ENCODE data around the gene RNF38.

The RNF38 gene

DNA sequence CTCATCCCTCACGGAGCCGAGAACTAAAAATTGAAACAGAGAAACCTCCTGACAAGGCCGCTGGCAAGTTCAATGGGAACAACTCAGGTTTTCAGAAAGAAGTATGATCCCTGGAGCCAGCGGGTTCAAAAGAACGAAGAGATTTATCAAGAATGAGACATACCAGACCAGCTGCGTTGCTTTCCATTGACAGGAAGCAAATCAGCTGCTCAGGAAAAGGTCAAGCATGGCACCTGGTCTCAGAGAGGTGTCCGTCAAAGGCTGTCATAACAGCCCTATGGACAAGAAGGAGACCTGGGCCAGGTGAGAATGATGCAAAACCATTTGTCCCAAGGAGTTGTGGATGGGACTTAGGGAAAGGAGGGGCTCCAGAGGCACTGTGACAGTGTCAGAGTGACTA is 106.9 kb downstream of the RNF38 start:
- Histone ChIP-seq H3K27me3 (ENCODE audit: control insufficient read depth, insufficient read depth, low read length) (no peaks in the 10 kb centered on the region), H3K36me3 (ENCODE audit: control insufficient read depth, insufficient read depth, low read length) (no peaks in the 10 kb centered on the region), H3K9me3 (ENCODE audit: control insufficient read depth, low read length) (no peaks in the 10 kb centered on the region), H3K4me3 (ENCODE audit: low read depth, low read length) (no peak overlapping the region), H3K4me2 (ENCODE audit: low read length) (no peak overlapping the region), H3K27ac (no peak overlapping the region), H2AFZ (no peak overlapping the region), H3K79me2 (no peaks in the 10 kb centered on the region), H3K4me1 (no peaks in the 10 kb centered on the region), H3K9ac (no peak overlapping the region)
- TF ChIP-seq CTCF (IDR thresholded peaks at IDR 0.05): no peak

GRCh38 chr9:36292641-36293040 is 107.4 kb downstream of the RNF38 start:
- Histone ChIP-seq H3K27me3 (ENCODE audit: control insufficient read depth, insufficient read depth, low read length) (no peaks in the 10 kb centered on the region), H3K4me1 (no peaks in the 10 kb centered on the region), H3K9ac (no peak overlapping the region), H3K9me3 (ENCODE audit: control insufficient read depth, low read length) (no peaks in the 10 kb centered on the region), H3K27ac (no peak overlapping the region), H3K79me2 (no peaks in the 10 kb centered on the region), H2AFZ (no peak overlapping the region), H3K4me3 (ENCODE audit: low read depth, low read length) (no peak overlapping the region), H3K36me3 (ENCODE audit: control insufficient read depth, insufficient read depth, low read length) (no peaks in the 10 kb centered on the region), H3K4me2 (ENCODE audit: low read length) (no peak overlapping the region)
- no peak for TF ChIP-seq CTCF (IDR thresholded peaks at IDR 0.05)

DNA sequence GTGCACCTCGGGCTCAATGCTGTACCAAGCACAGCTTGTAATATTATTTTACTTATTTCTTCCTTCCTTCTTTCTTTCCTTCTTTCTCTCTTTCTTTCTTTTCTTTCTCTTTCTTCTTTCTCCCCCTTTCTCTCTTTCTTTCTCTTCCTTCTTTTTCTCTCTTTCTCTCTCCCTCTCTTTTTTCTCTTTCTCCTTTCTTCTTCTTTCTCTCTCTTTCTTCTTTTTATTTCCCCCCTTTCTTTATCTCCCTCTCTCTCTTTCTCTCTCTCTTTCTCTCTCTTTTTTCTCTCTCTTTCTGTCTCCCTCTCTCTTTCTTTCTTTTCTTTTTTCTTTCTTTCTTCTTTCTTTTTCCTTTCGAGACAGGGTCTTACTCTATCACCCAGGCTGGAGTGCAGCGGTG is 109.1 kb downstream of the RNF38 start:
- Histone ChIP-seq H3K27ac (no peak overlapping the region), H3K9me3 (ENCODE audit: control insufficient read depth, low read length) (no peaks in the 10 kb centered on the region), H3K9ac (no peak overlapping the region), H3K4me1 (no peaks in the 10 kb centered on the region), H3K4me2 (ENCODE audit: low read length) (no peak overlapping the region), H2AFZ (no peak overlapping the region), H3K36me3 (ENCODE audit: control insufficient read depth, insufficient read depth, low read length) (no peaks in the 10 kb centered on the region), H3K79me2 (no peaks in the 10 kb centered on the region), H3K4me3 (ENCODE audit: low read depth, low read length) (no peak overlapping the region), H3K27me3 (ENCODE audit: control insufficient read depth, insufficient read depth, low read length) (no peaks in the 10 kb centered on the region)
- TF ChIP-seq CTCF (IDR thresholded peaks at IDR 0.05): no peak

GRCh38 chr9:36289836-36290435 is 110.1 kb downstream of the RNF38 start:
- Histone ChIP-seq H3K27ac (no peak overlapping the region), H2AFZ (no peak overlapping the region), H3K4me3 (ENCODE audit: low read depth, low read length) (no peak overlapping the region), H3K9me3 (ENCODE audit: control insufficient read depth, low read length) (no peaks in the 10 kb centered on the region), H3K79me2 (no peaks in the 10 kb centered on the region), H3K4me2 (ENCODE audit: low read length) (no peak overlapping the region), H3K4me1 (no peaks in the 10 kb centered on the region), H3K27me3 (ENCODE audit: control insufficient read depth, insufficient read depth, low read length) (no peaks in the 10 kb centered on the region), H3K9ac (no peak overlapping the region), H3K36me3 (ENCODE audit: control insufficient read depth, insufficient read depth, low read length) (no peaks in the 10 kb centered on the region)
- TF ChIP-seq CTCF (IDR thresholded peaks at IDR 0.05): no peak

DNA sequence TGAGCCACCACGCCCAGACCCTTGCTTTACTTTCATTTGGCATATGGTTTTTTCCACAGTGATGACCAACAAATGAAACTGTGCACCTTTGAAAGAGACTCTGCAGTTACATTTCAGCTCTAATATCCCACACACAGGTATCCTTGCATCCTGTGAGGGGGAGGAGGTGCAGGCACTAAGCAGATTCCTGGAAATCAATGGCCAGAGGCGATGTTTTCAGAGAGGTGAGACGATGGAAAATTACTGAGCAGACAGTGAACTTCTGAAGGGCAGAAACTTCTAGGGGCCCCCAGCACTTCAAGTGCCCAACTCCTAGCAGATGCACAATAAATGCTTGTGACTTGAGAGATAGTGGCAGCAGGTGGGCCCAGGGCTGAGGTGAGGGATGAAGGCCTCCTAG is 112.0 kb downstream of the RNF38 start:
- H3K4me2 ChIP-seq (ENCODE audit: low read length): no peak overlapping the region
- H3K27me3 ChIP-seq (ENCODE audit: control insufficient read depth, insufficient read depth, low read length): no peaks in the 10 kb centered on the region
- no peak overlapping the region for H3K4me3 ChIP-seq (ENCODE audit: low read depth, low read length)
- no peaks in the 10 kb centered on the region for H3K9me3 ChIP-seq (ENCODE audit: control insufficient read depth, low read length)
- no peak overlapping the region for H3K9ac ChIP-seq
- no peaks in the 10 kb centered on the region for H3K36me3 ChIP-seq (ENCODE audit: control insufficient read depth, insufficient read depth, low read length)
- no peak overlapping the region for H2AFZ ChIP-seq
- H3K27ac ChIP-seq: no peak overlapping the region
- no peak for TF ChIP-seq CTCF (IDR thresholded peaks at IDR 0.05)
- no peaks in the 10 kb centered on the region for H3K4me1 ChIP-seq
- H3K79me2 ChIP-seq: no peaks in the 10 kb centered on the region

Measured in parathyroid adenoma (tissue), 2 donors.